Muscle layer of colon (tissue), 2 donors: ENCODE data around the gene JCHAIN.
"Not testable (repeated sequence)": the region's sequence is repeated elsewhere in the genome, so short reads cannot be mapped to it uniquely, and the experiment has no call there.

ENCODE experiments used
- H3K27ac ChIP-seq: one replicate; pipeline ENCODE4 v1.7.0; 2013; ENCODE audit warnings: low read depth, mild to moderate bottlenecking, low read length, moderate library complexity
- H3K27me3 ChIP-seq, 2 donors: one replicate each; pipeline ENCODE4 v1.7.0; 2013; ENCODE audit warnings: low read length in 2 of 2, mild to moderate bottlenecking in 2 of 2; ENCODE audit not compliant: insufficient read depth in 2 of 2, control insufficient read depth in 1 of 2
- H3K36me3 ChIP-seq: one replicate; pipeline ENCODE4 v1.7.0; 2013; ENCODE audit warnings: mild to moderate bottlenecking, low read length; ENCODE audit not compliant: insufficient read depth
- H3K4me1 ChIP-seq: one replicate; pipeline ENCODE4 v1.7.0; 2013; ENCODE audit warnings: mild to moderate bottlenecking, low read length; ENCODE audit not compliant: insufficient read depth
- H3K4me3 ChIP-seq, 2 donors: one replicate each; pipeline ENCODE4 v1.7.0; 2013; ENCODE audit warnings: low read length in 2 of 2, low read depth in 1 of 2, mild to moderate bottlenecking in 1 of 2, moderate library complexity in 1 of 2
- H3K9ac ChIP-seq: one replicate; pipeline ENCODE4 v1.7.0; 2013; ENCODE audit warnings: low read length
- H3K9me3 ChIP-seq: one replicate; pipeline ENCODE4 v1.7.0; 2013; ENCODE audit warnings: mild to moderate bottlenecking, low read length
- donor health status: abdominal sarcoma.
- donor health status: Adenocarcinoma of cecum.

JCHAIN gene

GRCh38 chr4:70667740-70668535, 1.6 kb upstream of the JCHAIN start:
- Histone ChIP-seq H3K27ac (no peak overlapping the region), H3K4me1 (no peaks in the 10 kb centered on the region), H3K27me3 (no peaks in the 10 kb centered on the region)

GRCh38 chr4:70661309-70661922, 4.9 kb downstream of the JCHAIN start:
- H3K9ac ChIP-seq, H3K27ac ChIP-seq, H3K27me3 ChIP-seq, H3K4me3 ChIP-seq, H3K9me3 ChIP-seq, H3K4me1 ChIP-seq, H3K36me3 ChIP-seq: not testable (repeated sequence)

More at GRCh38 chr4:70667740-70668535, 1.6 kb upstream of the JCHAIN start:
- Histone ChIP-seq H3K36me3 (no peaks in the 10 kb centered on the region), H3K9ac (no peak overlapping the region), H3K4me3 (no peak overlapping the region), H3K9me3 (no peaks in the 10 kb centered on the region)

- no peak overlapping the region for H3K9ac ChIP-seq
- no peaks in the 10 kb centered on the region for H3K4me1 ChIP-seq
- no peaks in the 10 kb centered on the region for H3K36me3 ChIP-seq
- H3K9me3 ChIP-seq = no peaks in the 10 kb centered on the region
- no peaks in the 10 kb centered on the region for H3K27me3 ChIP-seq
- H3K27ac ChIP-seq = no peak overlapping the region
- H3K4me3 ChIP-seq = no peak overlapping the region
Measured at GRCh38 chr4:70660106-70660505, 6.2 kb downstream of the JCHAIN start.

GRCh38 chr4:70658418-70658817, 7.9 kb downstream of the JCHAIN start:
- Histone ChIP-seq H3K4me3 (no peak overlapping the region), H3K27me3 (no peaks in the 10 kb centered on the region), H3K27ac (no peak overlapping the region), H3K36me3 (no peaks in the 10 kb centered on the region), H3K4me1 (no peaks in the 10 kb centered on the region), H3K9me3 (no peaks in the 10 kb centered on the region), H3K9ac (no peak overlapping the region)

- no peaks in the 10 kb centered on the region for H3K4me1 ChIP-seq
- no peaks in the 10 kb centered on the region for H3K9me3 ChIP-seq
- H3K9ac ChIP-seq = no peak overlapping the region
- no peak overlapping the region for H3K4me3 ChIP-seq
- H3K27me3 ChIP-seq = no peaks in the 10 kb centered on the region
- H3K36me3 ChIP-seq = no peaks in the 10 kb centered on the region
- H3K27ac ChIP-seq = no peak overlapping the region
Measured at GRCh38 chr4:70657326-70657725, 9.0 kb downstream of the JCHAIN start.

- Histone ChIP-seq H3K9ac (no peak overlapping the region), H3K4me1 (no peaks in the 10 kb centered on the region), H3K36me3 (no peaks in the 10 kb centered on the region), H3K27me3 (no peaks in the 10 kb centered on the region), H3K9me3 (no peaks in the 10 kb centered on the region), H3K27ac (no peak overlapping the region), H3K4me3 (no peak overlapping the region)
Measured at GRCh38 chr4:70654605-70655011, 11.7 kb downstream of the JCHAIN start.

GRCh38 chr4:70651864-70652506, 14.3 kb downstream of the JCHAIN start:
- no peaks in the 10 kb centered on the region for H3K9me3 ChIP-seq
- H3K4me1 ChIP-seq = no peaks in the 10 kb centered on the region
- no peak overlapping the region for H3K9ac ChIP-seq
- no peak overlapping the region for H3K4me3 ChIP-seq
- no peaks in the 10 kb centered on the region for H3K27me3 ChIP-seq
- H3K27ac ChIP-seq = no peak overlapping the region
- H3K36me3 ChIP-seq = no peaks in the 10 kb centered on the region

GRCh38 chr4:70650741-70651140, 15.6 kb downstream of the JCHAIN start:
- H3K36me3 ChIP-seq, H3K27ac ChIP-seq, H3K27me3 ChIP-seq, H3K9ac ChIP-seq, H3K4me1 ChIP-seq, H3K4me3 ChIP-seq, H3K9me3 ChIP-seq: not testable (repeated sequence)

- Histone ChIP-seq H3K9ac (no peak overlapping the region), H3K4me3 (no peak overlapping the region), H3K9me3 (no peaks in the 10 kb centered on the region), H3K27ac (no peak overlapping the region), H3K36me3 (no peaks in the 10 kb centered on the region), H3K27me3 (no peaks in the 10 kb centered on the region), H3K4me1 (no peaks in the 10 kb centered on the region)
Measured at GRCh38 chr4:70640192-70640591, 26.1 kb downstream of the JCHAIN start.

- no peaks in the 10 kb centered on the region for H3K9me3 ChIP-seq
- no peak overlapping the region for H3K27ac ChIP-seq
Measured at GRCh38 chr4:70637239-70637913, 28.9 kb downstream of the JCHAIN start.

GRCh38 chr4:70634482-70634881, 31.8 kb downstream of the JCHAIN start:
- no peak overlapping the region for H3K4me3 ChIP-seq
- H3K27ac ChIP-seq = no peak overlapping the region
- H3K4me1 ChIP-seq = no peaks in the 10 kb centered on the region
- no peak overlapping the region for H3K9ac ChIP-seq
- H3K27me3 ChIP-seq = no peaks in the 10 kb centered on the region
- H3K9me3 ChIP-seq = no peaks in the 10 kb centered on the region
- H3K36me3 ChIP-seq = no peaks in the 10 kb centered on the region

More at GRCh38 chr4:70637239-70637913, 28.9 kb downstream of the JCHAIN start:
- H3K4me3 ChIP-seq = no peak overlapping the region
- no peak overlapping the region for H3K9ac ChIP-seq
- no peaks in the 10 kb centered on the region for H3K4me1 ChIP-seq
- H3K27me3 ChIP-seq = no peaks in the 10 kb centered on the region
- H3K36me3 ChIP-seq = no peaks in the 10 kb centered on the region
